ENCODE data around the gene SMAD6.
"Not testable (repeated sequence)": the region's sequence is repeated elsewhere in the genome, so short reads cannot be mapped to it uniquely, and the experiment has no call there.

DNA sequence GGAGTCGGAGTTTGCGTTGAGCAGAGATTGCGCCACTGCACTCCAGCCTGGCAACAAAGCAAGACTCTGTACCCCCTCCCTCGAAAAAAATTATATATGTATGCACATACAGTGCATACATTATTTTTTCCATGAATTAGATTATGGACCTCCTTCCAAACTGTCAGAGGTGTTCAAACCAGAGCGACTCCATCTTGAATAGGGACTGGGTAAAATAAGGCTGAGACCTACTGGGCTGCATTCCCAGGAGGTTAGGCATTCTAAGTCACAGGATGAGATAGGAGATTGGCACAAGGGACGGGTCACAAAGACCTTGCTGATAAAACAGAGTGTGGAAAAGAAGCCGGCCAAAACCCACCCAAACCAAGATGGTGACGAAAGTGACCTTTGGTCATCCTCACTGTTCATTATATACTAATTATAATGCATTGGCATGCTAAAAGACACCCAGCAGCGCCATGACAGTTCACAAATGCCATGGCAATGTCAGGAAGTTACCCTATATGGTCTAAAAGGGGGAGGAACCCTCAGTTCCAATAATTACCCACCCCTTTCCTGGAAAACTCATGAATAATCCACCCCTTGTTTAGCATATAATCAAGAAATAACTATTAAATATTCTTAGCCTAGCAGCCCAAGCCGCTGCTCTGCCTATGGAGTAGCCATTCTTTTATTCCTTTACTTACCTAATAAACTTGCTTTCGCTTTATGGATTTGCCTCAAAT lies 126.9 kb downstream of the SMAD6 start:
- TF ChIP-seq JUNB (IDR thresholded peaks at IDR 0.05); EP300 (IDR thresholded peaks at IDR 0.05; ENCODE audit: borderline replicate concordance in 1 of 2, control insufficient read depth in 1 of 2, low read depth in 2 of 2, low read length in 2 of 2); BCLAF1 (IDR thresholded peaks at IDR 0.05); E2F4 (IDR thresholded peaks at IDR 0.05; ENCODE audit: low read depth, low read length); CHD2 (IDR thresholded peaks at IDR 0.05; ENCODE audit: borderline replicate concordance, low read depth, low read length); POLR2A (IDR thresholded peaks at IDR 0.05; ENCODE audit: low read depth, low read length); MTA3 (IDR thresholded peaks at IDR 0.05; ENCODE audit: borderline replicate concordance, low read length); NR2C2 (IDR thresholded peaks at IDR 0.05; ENCODE audit: borderline replicate concordance, control insufficient read depth, insufficient read length, low read depth); BCL11A (IDR thresholded peaks at IDR 0.05; ENCODE audit: low read depth, low read length); RAD51 (IDR thresholded peaks at IDR 0.05): not testable (repeated sequence)
- TF ChIP-seq, protein P1, sequence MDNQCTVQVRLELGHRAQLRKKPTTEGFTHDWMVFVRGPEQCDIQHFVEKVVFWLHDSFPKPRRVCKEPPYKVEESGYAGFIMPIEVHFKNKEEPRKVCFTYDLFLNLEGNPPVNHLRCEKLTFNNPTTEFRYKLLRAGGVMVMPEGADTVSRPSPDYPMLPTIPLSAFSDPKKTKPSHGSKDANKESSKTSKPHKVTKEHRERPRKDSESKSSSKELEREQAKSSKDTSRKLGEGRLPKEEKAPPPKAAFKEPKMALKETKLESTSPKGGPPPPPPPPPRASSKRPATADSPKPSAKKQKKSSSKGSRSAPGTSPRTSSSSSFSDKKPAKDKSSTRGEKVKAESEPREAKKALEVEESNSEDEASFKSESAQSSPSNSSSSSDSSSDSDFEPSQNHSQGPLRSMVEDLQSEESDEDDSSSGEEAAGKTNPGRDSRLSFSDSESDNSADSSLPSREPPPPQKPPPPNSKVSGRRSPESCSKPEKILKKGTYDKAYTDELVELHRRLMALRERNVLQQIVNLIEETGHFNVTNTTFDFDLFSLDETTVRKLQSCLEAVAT (IDR thresholded peaks at IDR 0.05): not testable (repeated sequence)

Data from GM12878 (cell line).